Activated CD4-positive, alpha-beta T cell treated with anti-CD3 and anti-CD28 coated beads for 4 hours (primary cell): ENCODE data around the gene UBIAD1.
A peak's percentile ranks its signal among the peaks of the same experiment; 100 is the strongest.
"Not testable (repeated sequence)": the region's sequence is repeated elsewhere in the genome, so short reads cannot be mapped to it uniquely, and the experiment has no call there.

Source experiments
- DNase-seq, 2 donors: peaks; one replicate each; pipeline ENCODE4 v3.0.0-alpha.2; 2020

The UBIAD1 gene

GRCh38 chr1:11280719-11281376, 7.8 kb downstream of the UBIAD1 start:
- DNase-seq = peak in 1 of 2 donors; percentile 14

- no peak for DNase-seq
These were observed 8.7 kb downstream of the UBIAD1 start for GRCh38 chr1:11281518-11282331.

- DNase-seq = no peak
These were observed 10.2 kb downstream of the UBIAD1 start for GRCh38 chr1:11283151-11283550.

- no peak for DNase-seq
These were observed 11.8 kb downstream of the UBIAD1 start for GRCh38 chr1:11284784-11285183.

- no peak for DNase-seq
These were observed 13.1 kb downstream of the UBIAD1 start for GRCh38 chr1:11285883-11286734.

GRCh38 chr1:11286735-11287410, 13.9 kb downstream of the UBIAD1 start:
- DNase-seq = no peak

GRCh38 chr1:11289064-11289463, 16.1 kb downstream of the UBIAD1 start:
- no peak for DNase-seq

GRCh38 chr1:11291049-11291448, 18.1 kb downstream of the UBIAD1 start:
- DNase-seq = no peak

GRCh38 chr1:11293856-11294255, 20.9 kb downstream of the UBIAD1 start:
- no peak for DNase-seq

GRCh38 chr1:11294951-11295350, 22.0 kb downstream of the UBIAD1 start:
- DNase-seq = no peak

- DNase-seq = peak in 1 of 2 donors; percentile 30
These were observed 22.9 kb downstream of the UBIAD1 start for GRCh38 chr1:11295905-11296304.

GRCh38 chr1:11297774-11298173, 24.8 kb downstream of the UBIAD1 start:
- DNase-seq = not testable (repeated sequence)

- no peak for DNase-seq
These were observed 25.6 kb downstream of the UBIAD1 start for GRCh38 chr1:11298390-11299224.

- no peak for DNase-seq
These were observed 26.2 kb downstream of the UBIAD1 start for GRCh38 chr1:11299225-11299574.

GRCh38 chr1:11301601-11302000, 28.6 kb downstream of the UBIAD1 start:
- no peak for DNase-seq

GRCh38 chr1:11302366-11302765, 29.4 kb downstream of the UBIAD1 start:
- DNase-seq = no peak

GRCh38 chr1:11305516-11305915, 32.5 kb downstream of the UBIAD1 start:
- not testable (repeated sequence) for DNase-seq

- no peak for DNase-seq
These were observed 34.9 kb downstream of the UBIAD1 start for GRCh38 chr1:11307852-11308251.

GRCh38 chr1:11308699-11309224, 35.8 kb downstream of the UBIAD1 start:
- no peak for DNase-seq

GRCh38 chr1:11309385-11309784, 36.4 kb downstream of the UBIAD1 start:
- DNase-seq = no peak
